Mucosa of rectum (tissue), 2 donors: Measurements from ENCODE around the gene THOC2.
"Not testable (repeated sequence)": the region's sequence is repeated elsewhere in the genome, so short reads cannot be mapped to it uniquely, and the experiment has no call there.

Experiments
- H3K27ac ChIP-seq, 2 donors: one replicate each; pipeline ENCODE4 v1.7.0; 2013; ENCODE audit warnings: inconsistent platforms in 2 of 2, low read depth in 2 of 2, low read length in 2 of 2
- H3K27me3 ChIP-seq, 2 donors: one replicate each; pipeline ENCODE4 v1.7.0; 2013; ENCODE audit warnings: low read length in 2 of 2; ENCODE audit not compliant: control insufficient read depth in 2 of 2, insufficient read depth in 2 of 2
- H3K36me3 ChIP-seq, 2 donors: one replicate each; pipeline ENCODE4 v1.7.0; 2013; ENCODE audit warnings: low read length in 2 of 2; ENCODE audit not compliant: control insufficient read depth in 2 of 2, insufficient read depth in 2 of 2
- H3K4me1 ChIP-seq, 2 donors: one replicate each; pipeline ENCODE4 v1.7.0; 2013; ENCODE audit warnings: low read length in 2 of 2, mild to moderate bottlenecking in 1 of 2; ENCODE audit not compliant: control insufficient read depth in 2 of 2, insufficient read depth in 2 of 2
- H3K4me3 ChIP-seq, 2 donors: one replicate each; pipeline ENCODE4 v1.7.0; 2013; ENCODE audit warnings: low read length in 2 of 2
- H3K9ac ChIP-seq, 2 donors: one replicate each; pipeline ENCODE4 v1.7.0; 2013; ENCODE audit warnings: low read length in 2 of 2, low read depth in 1 of 2, mild to moderate bottlenecking in 1 of 2
- H3K9me3 ChIP-seq, 2 donors: one replicate each; pipeline ENCODE4 v1.7.0; 2013; ENCODE audit warnings: low read length in 2 of 2; ENCODE audit not compliant: control insufficient read depth in 2 of 2
- donor health status: healthy.
- donor health status: Normal muscosa, but diverticular disease.

THOC2 gene

GRCh38 chrX:123590842-123591486 lies 141.9 kb downstream of the THOC2 start:
- no peak overlapping the region for H3K9ac ChIP-seq
- no peaks in the 10 kb centered on the region for H3K4me1 ChIP-seq
- no peaks in the 10 kb centered on the region for H3K9me3 ChIP-seq
- H3K27ac ChIP-seq = no peak overlapping the region
- no peaks in the 10 kb centered on the region for H3K36me3 ChIP-seq
- no peaks in the 10 kb centered on the region for H3K27me3 ChIP-seq
- peak overlapping the region in 1 of 2 donors; percentile 1 for H3K4me3 ChIP-seq

- Histone ChIP-seq H3K4me1 (no peaks in the 10 kb centered on the region), H3K27ac (no peak overlapping the region), H3K9me3 (no peaks in the 10 kb centered on the region), H3K9ac (no peak overlapping the region), H3K27me3 (no peaks in the 10 kb centered on the region), H3K4me3 (no peak overlapping the region), H3K36me3 (no peaks in the 10 kb centered on the region)
Measured at GRCh38 chrX:123588723-123589122, 144.1 kb downstream of the THOC2 start.

- Histone ChIP-seq H3K4me1 (no peaks in the 10 kb centered on the region), H3K27me3 (no peaks in the 10 kb centered on the region), H3K9ac (no peak overlapping the region), H3K27ac (no peak overlapping the region), H3K9me3 (no peaks in the 10 kb centered on the region), H3K4me3 (no peak overlapping the region), H3K36me3 (no peaks in the 10 kb centered on the region)
Measured at GRCh38 chrX:123581586-123581985, 151.3 kb downstream of the THOC2 start.

- Histone ChIP-seq H3K4me1 (no peaks in the 10 kb centered on the region), H3K9me3 (no peaks in the 10 kb centered on the region), H3K9ac (no peak overlapping the region), H3K4me3 (no peak overlapping the region), H3K36me3 (no peaks in the 10 kb centered on the region), H3K27ac (no peak overlapping the region), H3K27me3 (no peaks in the 10 kb centered on the region)
Measured at GRCh38 chrX:123580792-123581191, 152.1 kb downstream of the THOC2 start.

- not testable (repeated sequence) for H3K27ac ChIP-seq, H3K9me3 ChIP-seq, H3K9ac ChIP-seq, H3K36me3 ChIP-seq, H3K4me1 ChIP-seq, H3K27me3 ChIP-seq, H3K4me3 ChIP-seq
Measured at GRCh38 chrX:123574027-123574426, 158.8 kb downstream of the THOC2 start.

- Histone ChIP-seq H3K9ac (no peak overlapping the region), H3K9me3 (no peaks in the 10 kb centered on the region), H3K4me3 (no peak overlapping the region), H3K36me3 (no peaks in the 10 kb centered on the region), H3K27me3 (no peaks in the 10 kb centered on the region), H3K27ac (no peak overlapping the region), H3K4me1 (no peaks in the 10 kb centered on the region)
Measured at GRCh38 chrX:123570011-123570590, 162.8 kb downstream of the THOC2 start.

GRCh38 chrX:123563167-123563566 lies 169.7 kb downstream of the THOC2 start:
- no peaks in the 10 kb centered on the region for H3K4me1 ChIP-seq
- no peaks in the 10 kb centered on the region for H3K36me3 ChIP-seq
- H3K4me3 ChIP-seq = no peak overlapping the region
- no peaks in the 10 kb centered on the region for H3K9me3 ChIP-seq
- no peaks in the 10 kb centered on the region for H3K27me3 ChIP-seq
- H3K27ac ChIP-seq = no peak overlapping the region
- H3K9ac ChIP-seq = no peak overlapping the region

- Histone ChIP-seq H3K4me1 (no peaks in the 10 kb centered on the region), H3K36me3 (no peaks in the 10 kb centered on the region)
Measured at GRCh38 chrX:123562342-123563146, 170.3 kb downstream of the THOC2 start.

GRCh38 chrX:123561439-123562215 lies 171.2 kb downstream of the THOC2 start:
- no peaks in the 10 kb centered on the region for H3K27me3 ChIP-seq
- no peak overlapping the region for H3K9ac ChIP-seq
- H3K4me1 ChIP-seq = no peaks in the 10 kb centered on the region
- no peaks in the 10 kb centered on the region for H3K36me3 ChIP-seq
- no peak overlapping the region for H3K4me3 ChIP-seq
- no peaks in the 10 kb centered on the region for H3K9me3 ChIP-seq
- no peak overlapping the region for H3K27ac ChIP-seq

More at GRCh38 chrX:123562342-123563146, 170.3 kb downstream of the THOC2 start:
- Histone ChIP-seq H3K9me3 (no peaks in the 10 kb centered on the region), H3K4me3 (no peak overlapping the region), H3K27me3 (no peaks in the 10 kb centered on the region), H3K9ac (no peak overlapping the region), H3K27ac (no peak overlapping the region)

- Histone ChIP-seq H3K4me1 (no peaks in the 10 kb centered on the region), H3K9ac (no peak overlapping the region), H3K27ac (no peak overlapping the region), H3K4me3 (no peak overlapping the region), H3K36me3 (no peaks in the 10 kb centered on the region), H3K27me3 (no peaks in the 10 kb centered on the region), H3K9me3 (no peaks in the 10 kb centered on the region)
Measured at GRCh38 chrX:123550829-123551228, 182.0 kb downstream of the THOC2 start.
